Mucosa of descending colon (tissue), 3 donors: ENCODE data around the gene THSD7A. TPM values are rescaled to one million over a fixed set of nuclear protein-coding genes. Genes with fewer than 3 reads are reported as not detected.

Experiments used
- ATAC-seq: fragments of 200-7000 bp; cut with Tn5 transposase; one replicate; pipeline ENCODE4 v1.9.1; 2020; ENCODE audit warnings: mild to moderate bottlenecking, moderate library complexity
- DNase-seq, 3 donors: peaks; one replicate each; pipeline ENCODE4 v3.0.0-alpha.2; 2020
- H3K36me3 ChIP-seq: fragments of 200-600 bp; one replicate; pipeline ENCODE4 v1.8.0; 2021; ENCODE audit warnings: low read depth, mild to moderate bottlenecking
- H3K4me1 ChIP-seq: fragments of 200-600 bp; one replicate; pipeline ENCODE4 v1.8.0; 2021; ENCODE audit warnings: low read depth, mild to moderate bottlenecking
- H3K4me3 ChIP-seq: fragments of 200-600 bp; one replicate; pipeline ENCODE4 v1.8.0; 2021; ENCODE audit warnings: mild to moderate bottlenecking
- H3K9me3 ChIP-seq: fragments of 200-600 bp; one replicate; pipeline ENCODE4 v1.8.0; 2021; ENCODE audit warnings: mild to moderate bottlenecking
- intact Hi-C, 2 donors: fragments of 100-400 bp; cut with DNase I in 1 of 2; cut with micrococcal nuclease in 1 of 2; formaldehyde crosslinking; loops; one replicate each; pipeline versions ENCODE4 v1.11.0 to v1.11.1; 2022; cut with DNase I, micrococcal nuclease
- total RNA-seq, 3 donors: library from RNA; stranded (reverse); fragmentation: NEBNext Ultra II Directional in 2 of 3; extraction: Animal tissue kit (Norgen Biotek cat#: 25700) in 2 of 3; gene quantifications; one replicate each; pipeline versions ENCODE4 v1.2.1 to v1.2.4, GENCODE V29; 2021 to 2023
- TF ChIP-seq, protein P1 (sequence below): fragments of 200-600 bp; IDR thresholded peaks from one replicate; pipeline ENCODE4 v1.8.0; 2022; ENCODE audit warnings: antibody characterized with exemption, mild to moderate bottlenecking
- donor health status: DM: no; HTN: no; CAD: no; lungs with moderate emphysema.
- donor health status: DM: no; HTN: no; CAD: no.
- donor health status: DM: no; HTN: yes; CAD: no.

Gene THSD7A
- total RNA-seq, 3 donors from 2014 or later: 1.0 to 5.4 (median 3.4) TPM

DNA sequence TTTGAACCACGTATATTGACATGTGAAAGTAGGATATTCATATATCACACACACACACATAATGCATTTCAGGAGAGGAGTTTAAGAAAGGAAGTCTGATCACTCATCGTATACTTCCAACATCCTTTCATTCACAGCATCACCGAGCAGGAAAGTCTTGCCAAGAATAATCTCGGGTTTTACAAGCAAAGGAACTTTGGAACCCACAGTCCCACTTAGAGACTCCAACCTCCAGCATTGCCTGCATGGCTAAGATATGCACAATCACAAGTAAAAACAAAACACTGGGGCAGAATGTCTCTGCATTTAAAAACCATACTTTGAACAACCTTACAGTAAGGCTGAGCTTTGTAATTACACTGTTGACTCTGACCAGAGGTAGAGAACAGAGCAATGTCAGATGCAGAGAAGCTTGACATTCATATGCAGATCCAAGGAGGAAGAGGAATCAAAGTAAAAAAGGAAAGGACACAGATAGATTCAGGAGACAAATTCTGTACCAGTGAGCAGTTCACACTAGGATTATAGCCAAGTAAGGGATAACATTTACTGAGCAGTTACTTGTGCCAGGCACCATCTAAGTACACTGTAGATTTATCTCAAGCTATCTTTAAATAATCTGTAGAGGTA is 14.8 kb downstream of the THSD7A start:
- H3K36me3 ChIP-seq: no peaks in the 10 kb centered on the region
- intact Hi-C loops: no loop called here
- no peak overlapping the region for H3K4me3 ChIP-seq
- H3K9me3 ChIP-seq: no peaks in the 10 kb centered on the region
- H3K4me1 ChIP-seq: no peaks in the 10 kb centered on the region
- TF ChIP-seq, protein P1, sequence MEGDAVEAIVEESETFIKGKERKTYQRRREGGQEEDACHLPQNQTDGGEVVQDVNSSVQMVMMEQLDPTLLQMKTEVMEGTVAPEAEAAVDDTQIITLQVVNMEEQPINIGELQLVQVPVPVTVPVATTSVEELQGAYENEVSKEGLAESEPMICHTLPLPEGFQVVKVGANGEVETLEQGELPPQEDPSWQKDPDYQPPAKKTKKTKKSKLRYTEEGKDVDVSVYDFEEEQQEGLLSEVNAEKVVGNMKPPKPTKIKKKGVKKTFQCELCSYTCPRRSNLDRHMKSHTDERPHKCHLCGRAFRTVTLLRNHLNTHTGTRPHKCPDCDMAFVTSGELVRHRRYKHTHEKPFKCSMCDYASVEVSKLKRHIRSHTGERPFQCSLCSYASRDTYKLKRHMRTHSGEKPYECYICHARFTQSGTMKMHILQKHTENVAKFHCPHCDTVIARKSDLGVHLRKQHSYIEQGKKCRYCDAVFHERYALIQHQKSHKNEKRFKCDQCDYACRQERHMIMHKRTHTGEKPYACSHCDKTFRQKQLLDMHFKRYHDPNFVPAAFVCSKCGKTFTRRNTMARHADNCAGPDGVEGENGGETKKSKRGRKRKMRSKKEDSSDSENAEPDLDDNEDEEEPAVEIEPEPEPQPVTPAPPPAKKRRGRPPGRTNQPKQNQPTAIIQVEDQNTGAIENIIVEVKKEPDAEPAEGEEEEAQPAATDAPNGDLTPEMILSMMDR: no peak
- ATAC-seq (no peak), DNase-seq (no peak)

DNA sequence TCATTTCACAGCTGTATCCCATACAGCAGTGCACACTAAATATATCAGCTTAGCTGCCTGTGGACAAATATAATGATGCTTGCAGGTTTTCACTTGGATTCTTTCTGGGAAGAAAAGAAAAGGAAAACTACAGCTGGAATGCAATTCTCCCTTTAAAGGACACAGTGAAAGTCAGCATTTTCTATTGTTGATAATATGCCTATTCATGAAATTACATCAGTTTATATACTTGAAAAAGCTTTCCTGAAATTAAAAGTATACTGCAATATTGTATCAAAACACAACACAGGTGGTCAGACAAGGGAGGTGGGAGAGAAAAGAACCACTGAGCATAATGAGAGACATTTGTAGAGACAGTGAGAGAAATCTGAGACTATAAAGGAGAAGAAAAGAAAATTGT is 20.3 kb downstream of the THSD7A start:
- no peaks in the 10 kb centered on the region for H3K36me3 ChIP-seq
- no peaks in the 10 kb centered on the region for H3K9me3 ChIP-seq
- intact Hi-C loops: no loop called here
- ATAC-seq (no peak), DNase-seq (no peak)
- TF ChIP-seq, protein P1: no peak
- H3K4me1 ChIP-seq: no peaks in the 10 kb centered on the region
- no peak overlapping the region for H3K4me3 ChIP-seq

DNA sequence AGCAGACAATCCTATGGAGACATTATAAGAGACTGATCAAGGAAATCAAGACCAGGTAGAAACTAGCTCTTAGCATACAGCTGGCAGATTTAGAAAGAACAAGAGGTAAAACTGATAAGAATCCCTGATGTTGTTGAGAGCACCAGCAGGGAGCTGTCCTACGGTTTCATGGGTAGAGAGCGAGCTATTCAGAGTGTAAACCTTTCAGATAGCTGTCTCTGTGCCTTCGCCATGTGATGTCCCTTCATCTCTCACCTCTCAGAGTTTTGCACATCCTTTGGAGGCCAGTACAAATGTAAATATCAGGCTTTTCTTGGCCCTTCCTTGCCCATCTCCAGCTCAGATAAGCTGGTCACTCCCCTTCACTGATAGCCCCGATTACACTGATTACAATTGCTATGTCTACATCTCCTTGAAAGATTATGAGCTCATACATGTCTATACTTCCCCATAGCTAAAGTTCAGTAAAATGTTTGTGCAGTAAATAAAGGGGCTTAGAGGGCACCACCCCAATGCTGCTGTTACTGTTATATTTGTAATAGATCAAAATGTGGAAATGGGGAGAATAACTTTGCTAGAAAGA is 21.9 kb downstream of the THSD7A start:
- ATAC-seq: no peak
- intact Hi-C loops: no loop called here
- TF ChIP-seq, protein P1: no peak
- no peaks in the 10 kb centered on the region for H3K36me3 ChIP-seq
- DNase-seq: no peak
- no peaks in the 10 kb centered on the region for H3K9me3 ChIP-seq
- no peaks in the 10 kb centered on the region for H3K4me1 ChIP-seq
- H3K4me3 ChIP-seq: no peak overlapping the region

DNA sequence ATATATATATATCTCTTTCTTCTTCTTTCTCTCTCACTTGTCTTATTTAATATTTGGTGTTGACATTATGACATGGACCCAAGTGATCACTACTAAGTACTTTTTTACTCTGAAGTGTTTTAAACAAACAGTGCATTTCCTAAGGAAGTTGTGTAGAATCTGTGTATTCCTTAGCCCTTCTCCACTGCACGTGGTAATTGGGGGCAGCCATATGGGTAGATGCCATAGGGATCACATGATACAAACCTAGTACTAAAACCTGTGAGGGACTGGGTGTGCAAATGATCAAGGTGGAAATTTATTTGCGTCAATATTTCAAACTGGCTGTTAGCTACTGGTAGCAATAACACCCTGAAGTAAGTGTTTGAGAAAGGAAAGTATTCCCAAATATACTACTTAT is 25.0 kb downstream of the THSD7A start:
- no peaks in the 10 kb centered on the region for H3K4me1 ChIP-seq
- H3K9me3 ChIP-seq: no peaks in the 10 kb centered on the region
- H3K36me3 ChIP-seq: no peaks in the 10 kb centered on the region
- intact Hi-C loops: no loop called here
- no peak overlapping the region for H3K4me3 ChIP-seq
- DNase-seq (no peak), ATAC-seq (no peak)
- TF ChIP-seq, protein P1: no peak

DNA sequence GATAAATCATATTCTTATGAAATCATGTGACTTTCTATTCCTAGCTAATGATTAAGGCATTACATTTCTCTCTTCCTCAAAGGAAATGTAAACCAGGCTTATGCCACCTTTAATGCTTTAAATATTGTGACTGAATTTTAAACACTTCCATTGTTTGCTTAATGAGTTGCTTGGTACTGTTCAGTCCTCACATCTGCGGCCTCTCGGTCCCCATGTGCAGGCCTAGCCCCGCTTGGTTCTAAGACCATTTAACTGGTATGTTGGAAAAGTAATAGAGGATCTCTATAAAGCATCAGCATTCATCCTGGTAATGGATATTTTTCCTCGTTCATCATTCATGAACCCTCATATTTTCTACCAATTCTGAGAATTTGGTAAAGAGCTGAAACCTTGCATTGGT is 27.4 kb downstream of the THSD7A start:
- Histone ChIP-seq H3K4me3 (no peak overlapping the region), H3K4me1 (no peaks in the 10 kb centered on the region), H3K9me3 (no peaks in the 10 kb centered on the region), H3K36me3 (no peaks in the 10 kb centered on the region)
- TF ChIP-seq, protein P1: no peak
- DNase-seq (no peak), ATAC-seq (no peak)
- intact Hi-C loops: no loop called here
